Vagina (tissue), 2 donors: ENCODE results near the gene RBM19. TPM values are rescaled to one million over a fixed set of nuclear protein-coding genes. Genes with fewer than 3 reads are reported as not detected.

ENCODE experiments used
- DNase-seq, 2 donors: peaks; one replicate each; pipeline ENCODE4 v3.0.0-alpha.2; 2017; ENCODE audit errors: extremely low spot score in 2 of 2
- H3K27ac ChIP-seq: fragments of 200-600 bp; sonication (generic); one replicate; pipeline ENCODE4 v1.5.1; 2019
- H3K27me3 ChIP-seq: fragments of 200-600 bp; sonication (generic); one replicate; pipeline ENCODE4 v1.5.1; 2019
- H3K36me3 ChIP-seq, 2 donors: fragments of 200-600 bp; sonication (generic); one replicate each; pipeline ENCODE4 v1.5.1; 2017 to 2019
- H3K4me1 ChIP-seq: fragments of 200-600 bp; sonication (generic); one replicate; pipeline ENCODE4 v1.5.1; 2019
- H3K4me3 ChIP-seq, 2 donors: fragments of 200-600 bp; sonication (generic); 1 replicate in 1 of 2; 2 replicates in 1 of 2; pipeline ENCODE4 v1.5.1; 2016 to 2019
- H3K9me3 ChIP-seq: fragments of 200-600 bp; sonication (generic); one replicate; pipeline ENCODE4 v1.5.1; 2019
- CTCF ChIP-seq, 3 experiments: fragments of 450-650 bp in 2 of 3; fragments of 200-600 bp in 1 of 3; sonication (generic) in 1 of 3; IDR thresholded peaks; one replicate each; pipeline ENCODE4 v1.5.1; 2017 to 2019; ENCODE audit warnings: antibody characterized with exemption in 3 of 3, mild to moderate bottlenecking in 2 of 3, moderate library complexity in 2 of 3
- POLR2A ChIP-seq, 2 donors: fragments of 450-650 bp; IDR thresholded peaks; one replicate each; pipeline ENCODE4 v1.6.1; 2017; ENCODE audit warnings: antibody characterized with exemption in 2 of 2, mild to moderate bottlenecking in 2 of 2, moderate library complexity in 2 of 2
- POLR2AphosphoS5 ChIP-seq, 2 donors: sonication (generic); formaldehyde crosslinking; IDR thresholded peaks; one replicate each; pipeline ENCODE4 v1.9.0; 2017; ENCODE audit warnings: antibody characterized with exemption in 2 of 2, mild to moderate bottlenecking in 2 of 2, low read depth in 1 of 2; ENCODE audit not compliant: insufficient read depth in 1 of 2
- intact Hi-C: fragments of 100-400 bp; cut with DNase I; formaldehyde crosslinking; loops from one replicate; pipeline ENCODE4 v1.15.1; 2023
- total RNA-seq: library from RNA; depleted of rRNA; stranded (reverse); fragments of >200 nt; gene quantifications from one replicate; pipeline ENCODE4 v1.2.3, GENCODE V29; 2016

RBM19 gene
- total RNA-seq, 1 donor from 2014 or later, result 25.5 TPM

GRCh38 chr12:113924341-113924740 lies 41.8 kb downstream of the RBM19 start:
- Histone ChIP-seq H3K4me1 (no peaks in the 10 kb centered on the region), H3K27me3 (no peaks in the 10 kb centered on the region), H3K9me3 (no peaks in the 10 kb centered on the region), H3K36me3 (peaks cover 0 to 62% of the 10 kb centered on the region in 2 donors), H3K27ac (no peak overlapping the region), H3K4me3 (no peak overlapping the region)
- intact Hi-C loops, result no loop called here
- DNase-seq, result no peak
- no peak for TF ChIP-seq CTCF (IDR thresholded peaks at IDR 0.05)
- no peak for TF ChIP-seq POLR2AphosphoS5 (IDR thresholded peaks at IDR 0.05; ENCODE audit: insufficient read depth in 1 of 2, low read depth in 1 of 2)
- no peak for TF ChIP-seq POLR2A (IDR thresholded peaks at IDR 0.05)

- Histone ChIP-seq H3K4me3 (no peak overlapping the region), H3K4me1 (no peaks in the 10 kb centered on the region), H3K36me3 (peaks cover 0 to 70% of the 10 kb centered on the region in 2 donors), H3K27me3 (no peaks in the 10 kb centered on the region), H3K27ac (no peak overlapping the region), H3K9me3 (no peaks in the 10 kb centered on the region)
- no peak for TF ChIP-seq CTCF (IDR thresholded peaks at IDR 0.05)
- TF ChIP-seq POLR2A (IDR thresholded peaks at IDR 0.05), result no peak
- no peak for TF ChIP-seq POLR2AphosphoS5 (IDR thresholded peaks at IDR 0.05; ENCODE audit: insufficient read depth in 1 of 2, low read depth in 1 of 2)
- no peak for DNase-seq
- intact Hi-C loops, result no loop called here
These were observed 42.9 kb downstream of the RBM19 start for GRCh38 chr12:113923251-113923650.

- Histone ChIP-seq H3K36me3 (peaks cover 0 to 80% of the 10 kb centered on the region in 2 donors), H3K4me3 (no peak overlapping the region), H3K9me3 (no peaks in the 10 kb centered on the region), H3K27me3 (no peaks in the 10 kb centered on the region), H3K27ac (no peak overlapping the region), H3K4me1 (no peaks in the 10 kb centered on the region)
- intact Hi-C loops, result no loop called here
- DNase-seq, result no peak
- no peak for TF ChIP-seq POLR2AphosphoS5 (IDR thresholded peaks at IDR 0.05; ENCODE audit: insufficient read depth in 1 of 2, low read depth in 1 of 2)
- TF ChIP-seq POLR2A (IDR thresholded peaks at IDR 0.05), result no peak
- TF ChIP-seq CTCF (IDR thresholded peaks at IDR 0.05), result no peak
These were observed 44.7 kb downstream of the RBM19 start for GRCh38 chr12:113921430-113921829.

- H3K9me3 ChIP-seq, result no peaks in the 10 kb centered on the region
- H3K4me1 ChIP-seq, result no peaks in the 10 kb centered on the region
- no peak for DNase-seq
- no peak overlapping the region for H3K4me3 ChIP-seq
- TF ChIP-seq POLR2AphosphoS5 (IDR thresholded peaks at IDR 0.05; ENCODE audit: insufficient read depth in 1 of 2, low read depth in 1 of 2) (no peak), POLR2A (IDR thresholded peaks at IDR 0.05) (no peak), CTCF (IDR thresholded peaks at IDR 0.05) (no peak)
- H3K27ac ChIP-seq, result no peak overlapping the region
- intact Hi-C loops, result loop anchor here (5.0 kb wide), 1 partner anchor 1392 kb away; no protein-coding TSS in a partner anchor
- no peaks in the 10 kb centered on the region for H3K27me3 ChIP-seq
- peaks cover 0 to 71% of the 10 kb centered on the region in 2 donors for H3K36me3 ChIP-seq
These were observed 46.3 kb downstream of the RBM19 start for GRCh38 chr12:113919791-113920190.

GRCh38 chr12:113918306-113918705 lies 47.8 kb downstream of the RBM19 start:
- Histone ChIP-seq H3K4me1 (no peaks in the 10 kb centered on the region), H3K27ac (no peak overlapping the region), H3K27me3 (no peaks in the 10 kb centered on the region), H3K9me3 (no peaks in the 10 kb centered on the region), H3K4me3 (no peak overlapping the region), H3K36me3 (peaks cover 0 to 62% of the 10 kb centered on the region in 2 donors)
- DNase-seq, result no peak
- no peak for TF ChIP-seq POLR2AphosphoS5 (IDR thresholded peaks at IDR 0.05; ENCODE audit: insufficient read depth in 1 of 2, low read depth in 1 of 2)
- no peak for TF ChIP-seq POLR2A (IDR thresholded peaks at IDR 0.05)
- no peak for TF ChIP-seq CTCF (IDR thresholded peaks at IDR 0.05)
- intact Hi-C loops, result loop anchor here (5.0 kb wide), 1 partner anchor 1391 kb away; no protein-coding TSS in a partner anchor
